Activated naive CD8-positive, alpha-beta T cell treated with anti-CD3 and anti-CD28 coated beads, Interleukin-2, amount 50 U/mL, for 16 hours (primary cell): ENCODE results near the gene TMEM53.
"Not testable (repeated sequence)": the region's sequence is repeated elsewhere in the genome, so short reads cannot be mapped to it uniquely, and the experiment has no call there.

Experiments
- DNase-seq: peaks from one replicate; pipeline ENCODE4 v3.0.0-alpha.2; 2020; ENCODE audit warnings: low read depth, low spot score

The TMEM53 gene

GRCh38 chr1:44672961-44673674 is 1.2 kb downstream of the TMEM53 start:
- DNase-seq: no peak

GRCh38 chr1:44672254-44672955 is 1.9 kb downstream of the TMEM53 start:
- no peak for DNase-seq

DNA sequence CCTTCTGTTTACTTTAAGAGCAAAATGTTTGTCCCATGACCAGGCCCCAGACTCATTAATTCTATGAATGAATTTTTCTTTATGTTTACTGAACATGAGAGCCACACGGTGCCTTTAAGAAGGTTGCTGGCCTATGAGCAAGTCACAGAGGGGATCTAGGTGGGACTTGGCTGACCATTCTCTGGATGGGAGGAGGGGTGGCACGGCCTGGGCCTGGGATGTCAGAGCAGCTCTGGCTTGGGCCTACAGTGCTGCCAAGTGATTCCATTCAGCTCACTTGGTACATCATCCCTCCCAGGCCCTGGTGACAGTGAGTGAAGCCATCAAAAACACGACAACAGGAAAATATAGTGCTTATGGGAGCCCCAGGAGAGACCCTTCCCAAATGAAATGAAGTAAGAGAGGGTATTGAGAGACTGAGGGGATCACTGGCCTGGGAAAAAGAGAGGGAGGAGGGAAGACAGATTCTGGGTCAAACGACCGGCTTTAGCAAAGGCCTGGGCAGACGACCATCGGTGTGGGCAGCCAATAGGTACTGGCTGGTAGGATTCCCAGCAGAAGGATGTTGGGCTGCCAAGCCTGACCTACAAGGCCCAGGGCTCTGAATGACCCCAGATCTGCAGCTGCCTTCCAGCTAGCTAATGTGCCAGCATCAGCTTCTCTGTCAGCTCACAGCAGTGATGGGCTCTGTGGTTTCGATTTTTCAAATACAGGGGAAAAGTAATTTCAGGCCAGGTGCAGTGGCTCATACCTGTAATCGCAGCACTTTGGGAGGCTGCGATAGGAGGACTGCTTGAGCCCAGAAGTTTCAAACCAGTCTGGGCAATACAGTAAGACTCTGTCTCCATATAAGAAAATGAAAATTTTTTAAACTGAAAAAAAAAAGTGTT is 3.3 kb downstream of the TMEM53 start:
- no peak for DNase-seq

GRCh38 chr1:44666719-44667118 is 7.6 kb downstream of the TMEM53 start:
- not testable (repeated sequence) for DNase-seq

GRCh38 chr1:44664730-44665370 is 9.4 kb downstream of the TMEM53 start:
- DNase-seq: no peak

DNA sequence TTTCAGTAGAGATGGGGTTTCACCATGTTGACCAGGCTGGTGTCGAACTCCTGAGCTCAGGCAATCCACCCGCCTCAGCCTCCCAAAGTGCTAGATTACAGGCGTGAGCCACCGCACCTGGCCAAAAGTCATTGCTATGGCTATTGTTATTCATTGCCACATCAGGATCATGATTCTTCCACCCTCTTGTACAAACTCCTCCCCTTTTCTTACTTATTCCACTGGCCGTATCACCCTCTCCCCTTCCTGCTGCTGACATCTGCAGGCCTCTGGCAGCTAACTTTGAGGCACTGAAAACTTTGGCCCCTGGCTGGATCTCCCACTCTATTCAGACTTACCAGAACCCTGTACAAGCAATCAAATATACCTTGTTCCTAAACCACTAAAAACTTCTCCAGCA is 10.9 kb downstream of the TMEM53 start:
- no peak for DNase-seq

DNA sequence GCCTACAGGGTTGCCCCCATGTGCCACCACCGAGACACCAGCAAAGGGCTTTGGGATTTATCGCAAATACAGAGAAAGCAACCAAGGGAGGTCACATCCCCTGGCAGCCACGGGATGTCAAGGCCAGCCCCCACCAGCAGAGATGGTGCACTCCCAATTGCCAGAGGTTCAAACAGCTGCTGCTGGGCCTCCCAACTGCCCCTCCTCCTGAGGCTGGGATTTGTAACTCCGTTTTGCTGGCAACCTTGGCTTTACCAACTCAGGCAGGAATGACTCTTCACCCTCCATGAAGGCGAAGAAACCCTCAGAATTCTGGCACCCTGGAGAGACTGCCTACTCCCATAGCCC is 11.6 kb downstream of the TMEM53 start:
- no peak for DNase-seq

DNA sequence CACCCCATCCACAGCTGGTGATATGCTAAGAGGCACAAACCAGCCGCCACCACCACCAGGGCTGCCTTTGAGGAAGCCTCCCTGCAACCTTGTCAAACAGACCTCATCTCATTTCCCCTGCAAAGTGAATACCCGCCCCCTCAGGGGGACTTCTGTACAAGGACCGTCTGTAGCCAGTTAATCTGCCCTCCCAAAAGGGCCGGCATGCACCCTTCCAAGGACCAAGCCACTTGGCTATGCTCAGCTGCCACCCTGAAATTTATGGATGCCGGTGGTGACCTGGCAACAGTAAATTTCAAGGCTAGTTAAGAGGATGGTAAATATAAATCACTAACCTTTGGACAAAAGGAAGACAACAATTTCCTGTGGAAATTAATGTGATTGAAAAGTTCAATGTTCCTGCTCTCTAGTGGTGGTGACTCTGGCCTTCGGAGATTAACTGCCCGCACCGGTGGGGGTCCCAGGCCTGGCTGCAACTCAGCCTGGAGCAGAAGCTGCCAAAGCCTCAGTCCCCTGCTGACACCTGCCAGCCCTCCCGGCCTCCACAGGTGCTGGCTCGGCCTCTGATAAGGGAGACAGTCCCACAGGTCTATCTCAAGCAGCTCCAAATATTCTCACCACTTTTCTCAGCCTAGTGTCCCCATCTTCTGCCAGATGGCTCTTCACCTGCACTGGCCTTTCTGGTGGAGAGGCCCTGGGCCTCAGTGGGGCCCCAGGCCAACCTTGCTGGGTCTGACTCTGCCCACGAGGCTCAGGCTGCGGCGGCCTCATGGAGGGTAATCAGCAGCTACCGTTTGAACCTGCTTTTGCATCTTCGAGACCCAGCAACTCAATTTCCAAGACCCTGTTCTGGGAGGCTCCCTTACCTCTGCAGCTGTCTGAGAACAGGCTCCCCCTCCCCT is 12.2 kb downstream of the TMEM53 start:
- no peak for DNase-seq

DNA sequence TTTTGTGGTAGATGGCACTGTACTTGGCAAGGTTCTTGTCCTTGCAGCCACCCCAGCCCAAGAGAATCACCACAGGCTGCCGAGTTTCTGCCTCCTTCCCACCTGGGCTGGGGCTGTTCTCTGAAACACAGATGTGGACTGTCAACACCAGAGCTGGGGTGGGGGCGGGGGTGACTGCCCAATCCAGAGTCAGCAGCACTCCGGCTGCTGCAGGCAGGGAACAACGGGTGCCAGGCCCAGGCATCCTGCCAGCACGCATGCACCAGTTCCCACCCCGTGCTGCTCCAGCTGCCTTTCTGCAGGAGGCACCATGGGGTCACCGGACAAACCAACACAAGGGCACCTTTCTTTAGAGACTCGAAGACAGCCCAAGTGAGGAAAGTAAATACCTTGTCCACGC is 14.1 kb downstream of the TMEM53 start:
- DNase-seq: no peak

GRCh38 chr1:44659566-44659965 is 14.7 kb downstream of the TMEM53 start:
- no peak for DNase-seq

DNA sequence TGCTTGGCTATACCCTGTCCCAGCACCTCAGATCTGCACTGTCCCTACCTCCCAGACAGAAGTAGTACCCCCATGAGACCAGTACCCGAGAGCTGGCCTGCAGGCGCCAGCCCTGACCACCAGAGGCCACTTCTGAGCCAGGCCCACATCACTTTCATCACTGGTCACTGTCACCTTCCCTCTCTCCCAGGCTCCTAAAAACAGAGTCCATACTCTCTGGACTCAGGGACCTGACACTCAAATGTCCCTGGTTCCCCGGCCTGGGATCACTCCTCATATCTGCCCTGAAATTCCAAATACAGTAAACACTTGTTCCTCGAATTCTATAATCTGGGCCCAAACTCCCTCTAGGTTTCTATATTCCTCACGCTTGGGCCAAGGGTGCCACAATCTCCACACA is 18.7 kb downstream of the TMEM53 start:
- no peak for DNase-seq

DNA sequence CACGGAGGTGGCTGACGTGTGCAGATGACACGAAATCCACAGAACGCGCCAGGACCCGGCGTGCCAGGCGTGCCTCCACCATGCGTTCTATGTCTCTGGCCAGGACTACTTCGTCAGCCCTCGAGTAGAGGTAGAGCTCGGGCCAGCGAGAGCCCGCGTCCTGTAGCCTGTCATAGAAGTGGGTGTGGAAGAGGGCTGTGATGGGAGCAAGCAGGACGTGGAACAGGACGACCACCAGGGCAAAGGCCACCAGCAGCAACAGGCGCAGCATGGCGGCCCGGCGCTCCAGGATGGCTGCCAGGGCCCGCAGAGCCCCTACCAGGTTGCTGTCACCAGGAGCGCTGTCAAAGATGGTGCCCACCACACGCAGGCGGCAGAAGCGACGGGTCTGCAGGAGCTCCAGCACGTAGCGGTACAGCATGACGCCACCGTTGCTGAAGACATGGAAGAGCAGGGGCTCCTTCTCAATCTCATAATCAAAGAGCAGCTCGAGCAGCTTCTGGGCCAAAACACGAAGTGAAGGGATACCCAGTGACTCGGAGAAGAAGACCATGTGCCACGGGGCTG is 19.6 kb downstream of the TMEM53 start:
- DNase-seq: no peak

GRCh38 chr1:44653107-44653964 is 20.9 kb downstream of the TMEM53 start:
- no peak for DNase-seq

DNA sequence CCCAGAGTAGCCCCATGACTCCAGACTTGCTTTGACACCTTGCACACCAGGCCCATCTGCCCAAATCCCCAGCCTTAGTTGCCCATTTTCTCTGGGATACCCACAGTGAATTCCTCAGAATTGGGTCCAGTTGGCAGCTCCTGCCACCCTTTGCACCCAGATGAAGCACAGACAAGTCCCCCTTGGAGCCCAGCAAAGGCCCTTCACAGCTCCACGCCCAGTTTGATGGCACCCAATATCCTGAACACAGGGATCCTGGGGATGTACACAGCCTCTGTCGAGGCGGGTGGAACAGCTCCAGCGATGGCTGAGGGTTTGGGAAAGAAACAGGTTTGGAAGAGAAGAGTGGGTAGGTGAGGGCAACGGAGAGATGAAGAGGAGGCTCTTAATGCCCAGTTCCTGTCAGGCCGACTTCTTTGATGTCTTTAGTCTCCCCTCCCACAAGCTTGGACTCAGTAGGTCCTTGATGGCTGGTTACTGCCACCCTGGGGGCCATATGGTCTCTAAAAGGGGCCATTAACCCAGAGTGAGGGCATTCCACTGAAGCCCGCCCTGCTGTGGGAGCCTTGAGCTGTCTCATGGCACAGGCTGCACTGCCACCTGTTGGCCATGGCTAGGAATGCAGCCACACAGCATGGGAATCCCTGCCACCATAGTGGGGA is 21.7 kb downstream of the TMEM53 start:
- peak; percentile 50 for DNase-seq

GRCh38 chr1:44651069-44651468 is 23.2 kb downstream of the TMEM53 start:
- DNase-seq: no peak

DNA sequence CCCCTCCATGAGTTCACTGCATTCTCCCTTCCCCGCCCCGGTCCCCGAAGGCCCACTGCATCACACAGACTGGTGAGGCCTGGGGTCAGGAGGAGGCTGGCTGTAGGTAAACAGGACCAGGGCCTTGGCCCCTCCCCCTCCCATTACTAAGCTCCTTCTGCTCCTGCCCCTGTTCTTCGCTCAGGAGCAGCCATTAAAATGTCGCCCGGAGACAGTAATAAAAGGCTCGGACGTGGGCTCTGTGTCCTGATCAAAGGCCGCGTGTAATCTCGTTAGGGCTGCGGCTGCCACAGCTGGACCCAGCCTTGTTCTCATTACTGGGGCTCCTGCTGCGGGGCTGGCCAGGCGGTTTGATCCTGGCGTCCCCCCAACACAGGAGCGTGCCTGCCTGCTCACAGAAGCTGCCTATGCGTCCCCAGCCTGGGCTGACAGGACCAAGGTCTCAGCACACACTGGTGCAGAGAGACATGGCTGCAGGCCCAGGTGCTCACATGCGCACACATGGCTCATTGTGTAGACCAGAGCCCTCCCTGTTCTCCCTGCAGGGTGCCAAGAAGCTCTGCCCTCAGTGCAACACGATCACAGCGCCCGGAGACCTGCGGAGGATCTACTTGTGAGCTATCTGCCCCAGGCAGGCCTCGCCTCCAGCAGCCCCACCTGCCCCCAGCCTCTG is 24.0 kb downstream of the TMEM53 start:
- no peak for DNase-seq

DNA sequence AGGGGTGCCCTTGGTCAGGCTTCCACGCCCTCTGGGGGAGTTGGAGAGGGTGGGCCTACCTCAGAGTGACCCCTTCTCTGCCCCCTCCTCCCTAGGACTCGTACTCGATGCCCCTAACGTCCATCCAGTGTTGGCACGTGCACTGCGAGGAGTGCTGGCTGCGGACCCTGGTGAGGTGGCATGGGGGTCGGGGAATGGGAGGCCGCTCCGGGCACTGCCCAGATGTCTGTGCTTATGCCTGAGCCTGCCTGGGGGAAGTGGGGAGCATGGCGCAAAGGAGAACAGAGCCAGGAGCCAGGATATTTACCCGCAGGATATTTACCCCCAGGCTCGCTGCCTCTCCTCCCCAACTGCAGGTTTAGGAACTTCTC is 24.5 kb downstream of the TMEM53 start:
- no peak for DNase-seq

DNA sequence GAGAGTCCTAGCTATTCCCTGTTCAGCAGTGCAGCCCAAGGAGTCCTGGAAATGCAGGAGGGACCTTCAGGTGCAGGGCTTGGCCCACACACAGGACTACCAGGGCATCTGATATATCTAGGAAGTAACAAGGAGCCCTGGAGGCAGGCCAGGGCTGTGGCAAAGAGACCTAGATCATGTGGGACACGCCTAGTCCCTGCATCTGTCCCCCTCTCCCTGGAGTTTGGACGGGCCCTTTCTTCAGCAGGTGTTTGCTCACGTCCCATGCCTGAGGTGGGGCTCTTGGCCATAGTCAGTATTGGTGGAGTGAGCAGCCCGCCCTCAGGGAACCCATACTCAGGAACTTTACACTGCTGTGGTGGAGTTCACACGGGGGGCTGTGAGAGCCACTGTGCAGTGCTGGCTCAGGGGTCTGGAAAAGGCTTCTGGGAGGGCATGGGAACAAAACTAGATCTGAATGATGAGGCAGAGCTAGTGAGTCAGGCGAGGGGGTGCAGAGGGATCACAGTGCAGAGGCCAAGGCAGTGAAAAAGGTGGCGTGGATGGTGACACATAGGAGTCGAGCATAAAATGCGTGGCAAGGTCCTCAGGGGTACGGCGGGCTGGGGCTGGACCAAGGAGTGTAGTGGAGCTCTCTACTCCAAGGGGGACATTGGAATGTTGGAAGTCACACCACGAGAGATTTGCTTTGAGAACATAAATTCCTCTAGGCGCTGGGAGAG is 25.6 kb downstream of the TMEM53 start:
- DNase-seq: no peak
